Neural progenitor cell (in vitro differentiated cells): Measurements from ENCODE around the gene UPK1A. TPM values are rescaled to one million over a fixed set of nuclear protein-coding genes. Genes with fewer than 3 reads are reported as not detected.

Source experiments
- DNase-seq: peaks from one replicate; pipeline ENCODE4 v3.0.0-alpha.2; 2016; ENCODE audit warnings: low spot score
- H2AFZ ChIP-seq: fragments of 200-600 bp; sonication (generic); replicated peaks from 2 replicates; pipeline ENCODE4 v1.6.1; 2016; ENCODE audit warnings: antibody characterized with exemption
- H3F3A ChIP-seq: fragments of 200-600 bp; sonication (generic); 2 replicates; pipeline ENCODE4 v1.6.1; 2016; ENCODE audit warnings: antibody characterized with exemption, low read depth
- H3K27ac ChIP-seq: fragments of 200-600 bp; sonication (generic); 2 replicates; pipeline ENCODE4 v1.5.1; 2016; ENCODE audit warnings: mild to moderate bottlenecking
- H3K27me3 ChIP-seq: fragments of 200-600 bp; sonication (generic); 2 replicates; pipeline ENCODE4 v1.6.1; 2016; ENCODE audit warnings: mild to moderate bottlenecking, moderate library complexity
- H3K36me3 ChIP-seq: fragments of 200-600 bp; sonication (generic); 2 replicates; pipeline ENCODE4 v1.5.1; 2016
- H3K4me1 ChIP-seq: fragments of 200-600 bp; sonication (generic); 2 replicates; pipeline ENCODE4 v1.6.1; 2016; ENCODE audit warnings: mixed run types
- H3K4me2 ChIP-seq: fragments of 200-600 bp; sonication (generic); 2 replicates; pipeline ENCODE4 v1.6.1; 2016
- H3K4me3 ChIP-seq: fragments of 200-600 bp; sonication (generic); 2 replicates; pipeline ENCODE4 v1.5.1; 2016
- H3K79me2 ChIP-seq: fragments of 200-600 bp; sonication (generic); 2 replicates; pipeline ENCODE4 v1.6.1; 2016; ENCODE audit warnings: low read depth
- H3K9ac ChIP-seq: fragments of 200-600 bp; sonication (generic); 2 replicates; pipeline ENCODE4 v1.6.1; 2016
- H3K9me3 ChIP-seq: fragments of 200-600 bp; sonication (generic); 2 replicates; pipeline ENCODE4 v1.5.1; 2016; ENCODE audit warnings: low read depth
- H4K20me1 ChIP-seq: fragments of 200-600 bp; sonication (generic); 2 replicates; pipeline ENCODE4 v1.6.1; 2016; ENCODE audit warnings: low read depth
- H3K27ac Mint-ChIP-seq: 3 replicates; pipeline ENCODE4 v1.8.0; 2021; ENCODE audit warnings: mixed read lengths
- H3K27me3 Mint-ChIP-seq: 2 replicates; pipeline ENCODE4 v1.8.0; 2022; ENCODE audit warnings: low read depth, mild to moderate bottlenecking, inconsistent platforms, moderate library complexity, mixed read lengths; ENCODE audit not compliant: insufficient read depth
- H3K36me3 Mint-ChIP-seq: 3 replicates; pipeline ENCODE4 v1.8.0; 2021; ENCODE audit warnings: mixed read lengths
- H3K4me1 Mint-ChIP-seq: 3 replicates; pipeline ENCODE4 v1.8.0; 2021; ENCODE audit warnings: mixed read lengths
- H3K4me3 Mint-ChIP-seq: 3 replicates; pipeline ENCODE4 v1.8.0; 2021; ENCODE audit warnings: mild to moderate bottlenecking, moderate library complexity, mixed read lengths
- H3K9me3 Mint-ChIP-seq: 3 replicates; pipeline ENCODE4 v1.8.0; 2020; ENCODE audit warnings: mixed read lengths
- CTCF ChIP-seq: fragments of 200-600 bp; sonication (generic); IDR thresholded peaks from 2 replicates; pipeline ENCODE4 v1.5.1; 2017; ENCODE audit warnings: antibody characterized with exemption, mild to moderate bottlenecking
- EZH2 ChIP-seq: fragments of 200-600 bp; sonication (generic); IDR thresholded peaks from 2 replicates; pipeline ENCODE4 v1.6.1; 2017; ENCODE audit warnings: antibody characterized with exemption, mild to moderate bottlenecking, moderate library complexity
- EZH2phosphoT487 ChIP-seq: fragments of 200-600 bp; sonication (generic); IDR thresholded peaks from 2 replicates; pipeline ENCODE4 v1.6.1; 2017; ENCODE audit warnings: antibody characterized with exemption
- total RNA-seq: library from RNA; depleted of rRNA; stranded (reverse); fragments of >200 nt; gene quantifications from 2 replicates; pipeline ENCODE4 v1.2.3, GENCODE V29; 2015; ENCODE audit warnings: low replicate concordance

The UPK1A gene
- total RNA-seq, 1 donor from 2014 or later: not detected

DNA sequence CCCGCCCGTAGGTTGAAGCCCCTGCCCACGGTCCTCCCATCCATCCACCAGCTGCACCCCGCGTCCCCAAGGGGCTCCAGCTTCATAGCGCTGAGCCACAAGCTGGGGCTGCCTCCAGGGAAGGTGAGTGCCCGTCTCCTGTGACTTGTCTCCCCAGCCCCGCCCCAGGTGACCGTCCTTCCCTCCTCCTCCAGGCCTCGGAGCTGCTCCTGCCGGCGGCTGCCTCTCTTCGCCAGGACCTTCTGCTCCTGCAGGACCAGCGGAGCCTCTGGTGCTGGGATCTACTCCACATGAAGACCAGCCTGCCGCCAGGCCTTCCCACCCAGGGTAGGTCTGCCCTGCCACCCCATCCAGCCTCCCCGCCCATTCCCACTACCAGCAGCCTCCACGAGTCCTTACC is 46.3 kb upstream of the UPK1A start:
- H3K9me3 Mint-ChIP-seq: no peaks in the 10 kb centered on the region
- H3K4me1 Mint-ChIP-seq: no peaks in the 10 kb centered on the region
- no peak for DNase-seq
- peak overlapping the region; percentile 13 for H3K4me3 Mint-ChIP-seq
- H3K27ac Mint-ChIP-seq: no peak overlapping the region
- H3K27ac ChIP-seq: no peak overlapping the region
- H3K4me1 ChIP-seq: no peaks in the 10 kb centered on the region
- H3K9ac ChIP-seq: no peak overlapping the region
- H3K9me3 ChIP-seq: no peaks in the 10 kb centered on the region
- no peaks in the 10 kb centered on the region for H3K27me3 ChIP-seq
- no peaks in the 10 kb centered on the region for H4K20me1 ChIP-seq
- no peak overlapping the region for H3K4me2 ChIP-seq
- H3K79me2 ChIP-seq: no peaks in the 10 kb centered on the region
- H3K36me3 ChIP-seq: no peaks in the 10 kb centered on the region
- peaks cover 10% of the 10 kb centered on the region for H3K36me3 Mint-ChIP-seq
- H2AFZ ChIP-seq: no peak overlapping the region
- TF ChIP-seq EZH2 (no peak), EZH2phosphoT487 (no peak), CTCF (no peak)
- no peak overlapping the region for H3K4me3 ChIP-seq
- H3F3A ChIP-seq: no peaks in the 10 kb centered on the region
- peaks cover 2% of the 10 kb centered on the region for H3K27me3 Mint-ChIP-seq

GRCh38 chr19:35621708-35622107 is 44.6 kb upstream of the UPK1A start:
- no peaks in the 10 kb centered on the region for H3K4me1 ChIP-seq
- no peaks in the 10 kb centered on the region for H4K20me1 ChIP-seq
- H3K4me2 ChIP-seq: no peak overlapping the region
- no peaks in the 10 kb centered on the region for H3F3A ChIP-seq
- no peaks in the 10 kb centered on the region for H3K9me3 ChIP-seq
- Mint-ChIP-seq H3K27ac (peak overlapping the region; percentile 59), H3K9me3 (no peaks in the 10 kb centered on the region), H3K27me3 (no peaks in the 10 kb centered on the region), H3K36me3 (peaks cover 10% of the 10 kb centered on the region), H3K4me3 (no peak overlapping the region), H3K4me1 (no peaks in the 10 kb centered on the region)
- no peaks in the 10 kb centered on the region for H3K79me2 ChIP-seq
- no peak overlapping the region for H3K4me3 ChIP-seq
- no peaks in the 10 kb centered on the region for H3K36me3 ChIP-seq
- no peaks in the 10 kb centered on the region for H3K27me3 ChIP-seq
- no peak overlapping the region for H2AFZ ChIP-seq
- H3K27ac ChIP-seq: no peak overlapping the region
- no peak for TF ChIP-seq CTCF
- TF ChIP-seq EZH2phosphoT487: no peak
- TF ChIP-seq EZH2: no peak
- no peak overlapping the region for H3K9ac ChIP-seq
- no peak for DNase-seq

DNA sequence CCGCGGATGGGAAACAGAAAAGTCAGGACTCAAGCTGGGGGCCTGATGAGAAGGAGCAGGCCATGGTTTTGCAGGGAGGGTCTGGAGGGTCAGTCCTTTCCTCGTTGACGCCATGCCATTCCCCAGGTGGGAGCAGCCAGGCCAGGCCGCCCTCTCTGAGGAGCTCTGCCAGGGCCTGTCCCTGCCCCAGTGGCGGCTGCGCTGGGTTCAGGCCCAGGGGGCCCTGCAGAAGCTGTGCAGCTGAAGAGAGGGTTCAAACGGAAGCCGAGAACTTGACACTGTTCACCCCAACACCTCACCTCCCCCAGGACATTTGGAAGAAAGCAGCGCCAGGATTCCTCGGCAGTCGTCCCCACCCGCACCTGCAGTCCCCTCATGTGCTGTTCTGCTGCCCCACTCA is 43.6 kb upstream of the UPK1A start:
- Histone ChIP-seq H4K20me1 (no peaks in the 10 kb centered on the region), H3F3A (peaks cover 3% of the 10 kb centered on the region), H3K36me3 (no peaks in the 10 kb centered on the region), H3K27ac (no peak overlapping the region), H3K4me2 (no peak overlapping the region), H3K9me3 (no peaks in the 10 kb centered on the region), H3K79me2 (no peaks in the 10 kb centered on the region), H3K27me3 (no peaks in the 10 kb centered on the region), H2AFZ (no peak overlapping the region), H3K4me3 (no peak overlapping the region), H3K9ac (no peak overlapping the region), H3K4me1 (no peaks in the 10 kb centered on the region)
- TF ChIP-seq EZH2phosphoT487: no peak
- no peak for TF ChIP-seq EZH2
- no peak for TF ChIP-seq CTCF
- Mint-ChIP-seq H3K36me3 (peaks cover 10% of the 10 kb centered on the region), H3K4me3 (no peak overlapping the region), H3K9me3 (no peaks in the 10 kb centered on the region), H3K27me3 (no peaks in the 10 kb centered on the region), H3K4me1 (no peaks in the 10 kb centered on the region), H3K27ac (no peak overlapping the region)
- DNase-seq: no peak
